Activated B cell treated with CpG ODN at 0.5 μM for 24 hours (primary cell): ENCODE results near the gene HNRNPR. TPM values are rescaled to one million over a fixed set of nuclear protein-coding genes. Genes with fewer than 3 reads are reported as not detected.

Source experiments
- ATAC-seq: fragments of 200-7000 bp; cut with Tn5 transposase; one replicate; pipeline ENCODE4 v1.10.0; 2021; ENCODE audit warnings: low read depth, mild to moderate bottlenecking, moderate library complexity
- CTCF ChIA-PET: fragments of 350-600 bp; sonication (Branson Sonifier 250); formaldehyde crosslinking; loops from one replicate; lab custom pipeline; 2021; ENCODE audit warnings: antibody characterized with exemption; lab: Charles Lee
- POLR2A ChIA-PET: fragments of 350-600 bp; sonication (Branson Sonifier 250); formaldehyde crosslinking; loops from one replicate; lab custom pipeline; 2021; ENCODE audit warnings: antibody characterized with exemption; lab: Charles Lee
- DNase-seq: peaks from one replicate; pipeline ENCODE4 v3.0.0; 2022
- H3K27ac Mint-ChIP-seq: one replicate; pipeline ENCODE4 v1.8.0; 2020; ENCODE audit warnings: mixed read lengths
- H3K27me3 Mint-ChIP-seq: one replicate; pipeline ENCODE4 v1.8.0; 2021; ENCODE audit warnings: mixed read lengths
- H3K36me3 Mint-ChIP-seq: one replicate; pipeline ENCODE4 v1.8.0; 2021; ENCODE audit warnings: low read depth, mixed read lengths
- H3K4me1 Mint-ChIP-seq: one replicate; pipeline ENCODE4 v1.8.0; 2021; ENCODE audit warnings: mixed read lengths
- H3K4me3 Mint-ChIP-seq: one replicate; pipeline ENCODE4 v1.8.0; 2020; ENCODE audit warnings: mild to moderate bottlenecking, mixed read lengths
- H3K9me3 Mint-ChIP-seq: one replicate; pipeline ENCODE4 v1.8.0; 2020; ENCODE audit warnings: mixed read lengths
- CTCF ChIP-seq: fragments of 200-600 bp; IDR thresholded peaks from one replicate; pipeline ENCODE4 v1.8.0; 2022; ENCODE audit warnings: antibody characterized with exemption, mild to moderate bottlenecking
- intact Hi-C: fragments of 100-400 bp; cut with micrococcal nuclease; formaldehyde crosslinking; loops from one replicate; pipeline ENCODE4 v1.15.1; 2024
- total RNA-seq: library from RNA; stranded (reverse); gene quantifications from 2 replicates; pipeline ENCODE4 v1.2.3, GENCODE V29; 2022

The HNRNPR gene
- total RNA-seq, 1 donor from 2014 or later = 171 TPM

GRCh38 chr1:23367791-23368561, 23.9 kb upstream of the HNRNPR start:
- Mint-ChIP-seq H3K27ac (peak overlapping the region; percentile 97), H3K4me3 (peak overlapping the region; percentile 97), H3K27me3 (no peaks in the 10 kb centered on the region), H3K36me3 (peaks cover 28% of the 10 kb centered on the region), H3K4me1 (peaks cover 26% of the 10 kb centered on the region), H3K9me3 (peaks cover 1% of the 10 kb centered on the region)
- peak; percentile 88 for DNase-seq
- intact Hi-C loops = loop anchor here (1.0 to 10.0 kb wide), 5 partner anchors 24 to 1377 kb away; partner anchors contain the start of genes ASAP3, CLIC4, E2F2 and HNRNPR
- peak; percentile 88 for ATAC-seq
- CTCF ChIA-PET = interaction anchor here (1.1 kb wide), 1 partner anchor 36 kb away, joined by 3 read pairs; no protein-coding TSS in a partner anchor
- no peak for TF ChIP-seq CTCF
- POLR2A ChIA-PET = interaction anchor here (0.5 to 7.4 kb wide), 8 partner anchors 10 to 592 kb away, joined by 3 to 136 read pairs (median 4); partner anchors contain the start of genes ASAP3, HNRNPR and PNRC2

- peak overlapping the region; percentile 97 for H3K4me3 Mint-ChIP-seq
- ChIA-PET CTCF (no interaction called here), POLR2A (interaction anchor here (0.5 to 7.4 kb wide), 4 partner anchors 15 to 592 kb away, joined by 3 to 136 read pairs (median 6); partner anchors contain the start of genes HNRNPR and PNRC2)
- TF ChIP-seq CTCF = no peak
- peaks cover 26% of the 10 kb centered on the region for H3K4me1 Mint-ChIP-seq
- H3K27ac Mint-ChIP-seq = peak overlapping the region; percentile 97
- ATAC-seq (no peak), DNase-seq (no peak)
- intact Hi-C loops = loop anchor here (10.0 kb wide), 1 partner anchor 1377 kb away; the partner anchor contains the start of gene CLIC4
- H3K9me3 Mint-ChIP-seq = peaks cover 5% of the 10 kb centered on the region
- H3K36me3 Mint-ChIP-seq = peaks cover 34% of the 10 kb centered on the region
- H3K27me3 Mint-ChIP-seq = no peaks in the 10 kb centered on the region
These were observed 23.3 kb upstream of the HNRNPR start for GRCh38 chr1:23367451-23367790.

- ChIA-PET POLR2A (interaction anchor here (0.8 to 7.4 kb wide), 2 partner anchors 21 to 348 kb away, joined by 7 to 136 read pairs; partner anchors contain the start of gene HNRNPR), CTCF (no interaction called here)
- H3K9me3 Mint-ChIP-seq = peaks cover 10% of the 10 kb centered on the region
- ATAC-seq (no peak), DNase-seq (no peak)
- peaks cover 42% of the 10 kb centered on the region for H3K36me3 Mint-ChIP-seq
- H3K4me3 Mint-ChIP-seq = peak overlapping the region; percentile 38
- peaks cover 26% of the 10 kb centered on the region for H3K4me1 Mint-ChIP-seq
- no peak overlapping the region for H3K27ac Mint-ChIP-seq
- intact Hi-C loops = loop anchor here (10.0 kb wide), 1 partner anchor 1378 kb away; the partner anchor contains the start of gene CLIC4
- no peaks in the 10 kb centered on the region for H3K27me3 Mint-ChIP-seq
- no peak for TF ChIP-seq CTCF
These were observed 22.5 kb upstream of the HNRNPR start for GRCh38 chr1:23366598-23366997.

- H3K4me3 Mint-ChIP-seq = peak overlapping the region; percentile 38
- DNase-seq (no peak), ATAC-seq (no peak)
- peaks cover 26% of the 10 kb centered on the region for H3K4me1 Mint-ChIP-seq
- CTCF ChIA-PET = no interaction called here
- peaks cover 46% of the 10 kb centered on the region for H3K36me3 Mint-ChIP-seq
- no peak for TF ChIP-seq CTCF
- POLR2A ChIA-PET = interaction anchor here (0.8 to 7.4 kb wide), 2 partner anchors 21 to 347 kb away, joined by 7 to 136 read pairs; partner anchors contain the start of gene HNRNPR
- no peaks in the 10 kb centered on the region for H3K27me3 Mint-ChIP-seq
- H3K27ac Mint-ChIP-seq = no peak overlapping the region
- intact Hi-C loops = loop anchor here (10.0 kb wide), 1 partner anchor 1379 kb away; the partner anchor contains the start of gene CLIC4
- H3K9me3 Mint-ChIP-seq = peaks cover 12% of the 10 kb centered on the region
These were observed 22.1 kb upstream of the HNRNPR start for GRCh38 chr1:23366146-23366545.
